Measurements from ENCODE around the gene GNL2.

Gene GNL2

DNA sequence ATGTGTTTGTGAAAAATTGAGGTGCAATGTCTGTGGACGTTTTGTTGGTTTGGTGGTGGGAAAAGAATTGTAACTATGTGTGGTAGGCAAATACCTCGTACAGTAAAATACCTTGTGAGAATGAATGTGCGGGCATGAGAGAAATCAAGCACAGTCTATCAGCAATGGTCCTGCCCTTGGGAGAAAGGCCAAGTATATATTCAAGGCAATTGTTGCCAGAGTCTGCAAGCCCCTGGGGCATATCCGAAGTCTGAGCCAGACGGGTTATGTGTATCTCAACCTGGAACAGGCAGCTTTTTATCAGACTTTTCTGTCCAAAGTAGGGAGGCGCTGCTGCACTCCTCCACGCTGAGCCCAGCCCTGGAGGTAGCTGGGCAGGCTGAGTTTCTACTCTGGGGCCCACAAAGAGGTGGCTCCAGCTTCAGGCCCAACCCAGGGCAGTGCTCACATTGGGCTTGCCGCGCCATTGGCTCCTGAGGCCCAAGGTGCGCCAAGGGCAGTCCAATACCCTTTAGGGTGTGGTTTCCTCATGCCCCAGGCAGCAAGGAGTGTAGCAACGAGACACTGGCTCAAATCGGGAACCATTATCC lies 9.4 kb upstream of the GNL2 start:
- TF ChIP-seq SPI1 (IDR thresholded peaks at IDR 0.05; ENCODE audit: borderline replicate concordance, low read depth), result no peak
- no peak for TF ChIP-seq POLR2AphosphoS5 (IDR thresholded peaks at IDR 0.05; ENCODE audit: low read depth)
- TF ChIP-seq, protein P1, sequence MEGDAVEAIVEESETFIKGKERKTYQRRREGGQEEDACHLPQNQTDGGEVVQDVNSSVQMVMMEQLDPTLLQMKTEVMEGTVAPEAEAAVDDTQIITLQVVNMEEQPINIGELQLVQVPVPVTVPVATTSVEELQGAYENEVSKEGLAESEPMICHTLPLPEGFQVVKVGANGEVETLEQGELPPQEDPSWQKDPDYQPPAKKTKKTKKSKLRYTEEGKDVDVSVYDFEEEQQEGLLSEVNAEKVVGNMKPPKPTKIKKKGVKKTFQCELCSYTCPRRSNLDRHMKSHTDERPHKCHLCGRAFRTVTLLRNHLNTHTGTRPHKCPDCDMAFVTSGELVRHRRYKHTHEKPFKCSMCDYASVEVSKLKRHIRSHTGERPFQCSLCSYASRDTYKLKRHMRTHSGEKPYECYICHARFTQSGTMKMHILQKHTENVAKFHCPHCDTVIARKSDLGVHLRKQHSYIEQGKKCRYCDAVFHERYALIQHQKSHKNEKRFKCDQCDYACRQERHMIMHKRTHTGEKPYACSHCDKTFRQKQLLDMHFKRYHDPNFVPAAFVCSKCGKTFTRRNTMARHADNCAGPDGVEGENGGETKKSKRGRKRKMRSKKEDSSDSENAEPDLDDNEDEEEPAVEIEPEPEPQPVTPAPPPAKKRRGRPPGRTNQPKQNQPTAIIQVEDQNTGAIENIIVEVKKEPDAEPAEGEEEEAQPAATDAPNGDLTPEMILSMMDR (IDR thresholded peaks at IDR 0.05; ENCODE audit: insufficient read depth, low read length), result no peak
- TF ChIP-seq GABPA (IDR thresholded peaks at IDR 0.05; ENCODE audit: low read depth), result no peak
- TF ChIP-seq, protein P2, sequence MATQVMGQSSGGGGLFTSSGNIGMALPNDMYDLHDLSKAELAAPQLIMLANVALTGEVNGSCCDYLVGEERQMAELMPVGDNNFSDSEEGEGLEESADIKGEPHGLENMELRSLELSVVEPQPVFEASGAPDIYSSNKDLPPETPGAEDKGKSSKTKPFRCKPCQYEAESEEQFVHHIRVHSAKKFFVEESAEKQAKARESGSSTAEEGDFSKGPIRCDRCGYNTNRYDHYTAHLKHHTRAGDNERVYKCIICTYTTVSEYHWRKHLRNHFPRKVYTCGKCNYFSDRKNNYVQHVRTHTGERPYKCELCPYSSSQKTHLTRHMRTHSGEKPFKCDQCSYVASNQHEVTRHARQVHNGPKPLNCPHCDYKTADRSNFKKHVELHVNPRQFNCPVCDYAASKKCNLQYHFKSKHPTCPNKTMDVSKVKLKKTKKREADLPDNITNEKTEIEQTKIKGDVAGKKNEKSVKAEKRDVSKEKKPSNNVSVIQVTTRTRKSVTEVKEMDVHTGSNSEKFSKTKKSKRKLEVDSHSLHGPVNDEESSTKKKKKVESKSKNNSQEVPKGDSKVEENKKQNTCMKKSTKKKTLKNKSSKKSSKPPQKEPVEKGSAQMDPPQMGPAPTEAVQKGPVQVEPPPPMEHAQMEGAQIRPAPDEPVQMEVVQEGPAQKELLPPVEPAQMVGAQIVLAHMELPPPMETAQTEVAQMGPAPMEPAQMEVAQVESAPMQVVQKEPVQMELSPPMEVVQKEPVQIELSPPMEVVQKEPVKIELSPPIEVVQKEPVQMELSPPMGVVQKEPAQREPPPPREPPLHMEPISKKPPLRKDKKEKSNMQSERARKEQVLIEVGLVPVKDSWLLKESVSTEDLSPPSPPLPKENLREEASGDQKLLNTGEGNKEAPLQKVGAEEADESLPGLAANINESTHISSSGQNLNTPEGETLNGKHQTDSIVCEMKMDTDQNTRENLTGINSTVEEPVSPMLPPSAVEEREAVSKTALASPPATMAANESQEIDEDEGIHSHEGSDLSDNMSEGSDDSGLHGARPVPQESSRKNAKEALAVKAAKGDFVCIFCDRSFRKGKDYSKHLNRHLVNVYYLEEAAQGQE (IDR thresholded peaks at IDR 0.05; ENCODE audit: insufficient replicate concordance, low read depth), result no peak
- Histone ChIP-seq H3K27me3 (ENCODE audit: insufficient read depth, poor library complexity, severe bottlenecking) (no peaks in the 10 kb centered on the region), H3K4me3 (replicated peaks; ENCODE audit: insufficient read depth, low read length) (no peak overlapping the region), H3K27ac (replicated peaks) (no peak overlapping the region)
- DNase-seq (ENCODE audit: low read depth in 1 of 2, low spot score in 1 of 2), result no peak

DNA sequence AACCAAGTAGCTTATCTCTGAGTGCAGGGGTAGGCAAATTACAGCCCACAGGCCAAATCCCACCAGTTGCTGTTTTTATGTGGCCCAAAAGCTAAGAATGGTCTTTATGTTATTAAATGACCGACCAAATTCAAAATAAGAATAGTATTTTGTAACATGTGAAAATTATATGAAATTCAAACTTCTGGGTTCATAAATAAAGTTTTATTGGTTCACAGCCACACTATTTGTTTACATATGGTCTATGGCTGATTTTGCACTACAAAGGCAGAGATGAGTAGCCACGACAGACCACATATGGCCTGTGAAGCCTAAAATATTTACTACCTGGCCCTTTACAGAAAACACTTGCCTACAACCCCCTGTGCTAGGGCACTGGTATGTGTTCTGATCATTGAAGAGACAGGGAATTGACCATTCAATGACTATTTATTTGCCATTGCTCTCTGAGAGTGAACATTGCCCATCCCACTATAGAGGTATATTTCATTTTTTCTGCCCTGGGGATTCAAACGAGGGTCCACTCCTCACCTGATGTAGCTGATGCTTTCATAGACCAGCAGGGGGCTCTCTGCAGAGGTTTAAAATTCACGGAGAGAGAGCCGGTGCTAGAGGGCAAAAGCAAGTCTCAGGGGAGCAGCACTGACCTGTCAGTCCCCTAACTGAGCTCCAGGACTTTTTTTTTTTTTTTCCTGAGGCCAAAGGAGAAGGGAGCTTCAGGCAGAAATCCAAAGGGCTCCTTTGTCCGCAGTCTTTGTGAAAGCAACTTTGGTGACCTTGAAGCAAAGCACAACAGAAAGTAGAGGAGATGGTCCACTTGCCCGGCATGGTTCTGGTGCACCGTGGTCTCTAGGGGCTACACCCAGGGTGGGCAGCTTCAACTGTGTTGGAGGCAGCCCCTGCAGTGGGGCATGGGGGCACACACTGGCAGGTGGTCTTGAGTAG lies 7.3 kb upstream of the GNL2 start:
- DNase-seq (ENCODE audit: low read depth in 1 of 2, low spot score in 1 of 2), result peak in 1 of 2 experiments; percentile 35

GRCh38 chr1:37601441-37601840 lies 5.7 kb upstream of the GNL2 start:
- DNase-seq (ENCODE audit: low read depth in 1 of 2, low spot score in 1 of 2), result no peak
- H3K4me3 ChIP-seq (replicated peaks; ENCODE audit: insufficient read depth, low read length), result no peak overlapping the region
- TF ChIP-seq, protein P2 (IDR thresholded peaks at IDR 0.05; ENCODE audit: insufficient replicate concordance, low read depth), result no peak
- TF ChIP-seq, protein P1 (IDR thresholded peaks at IDR 0.05; ENCODE audit: insufficient read depth, low read length), result no peak
- TF ChIP-seq GABPA (IDR thresholded peaks at IDR 0.05; ENCODE audit: low read depth), result no peak
- no peak for TF ChIP-seq SPI1 (IDR thresholded peaks at IDR 0.05; ENCODE audit: borderline replicate concordance, low read depth)
- no peak for TF ChIP-seq POLR2AphosphoS5 (IDR thresholded peaks at IDR 0.05; ENCODE audit: low read depth)
- H3K27me3 ChIP-seq (ENCODE audit: insufficient read depth, poor library complexity, severe bottlenecking), result no peaks in the 10 kb centered on the region
- no peak overlapping the region for H3K27ac ChIP-seq (replicated peaks)

More for the DNA sequence above, 7.3 kb upstream of the GNL2 start:
- no peak for TF ChIP-seq POLR2AphosphoS5 (IDR thresholded peaks at IDR 0.05; ENCODE audit: low read depth)
- TF ChIP-seq, protein P1 (IDR thresholded peaks at IDR 0.05; ENCODE audit: insufficient read depth, low read length), result peak; percentile 48
- Histone ChIP-seq H3K27me3 (ENCODE audit: insufficient read depth, poor library complexity, severe bottlenecking) (no peaks in the 10 kb centered on the region), H3K4me3 (replicated peaks; ENCODE audit: insufficient read depth, low read length) (no peak overlapping the region), H3K27ac (replicated peaks) (no peak overlapping the region)
